Activated CD4-positive, alpha-beta T cell treated with anti-CD3 and anti-CD28 coated beads, Interleukin-2, Interleukin-6, amounts not matched to agents 100 ng/mL and 50 ng/mL, durations not matched to agents 16 hours and 8 hours (primary cell): ENCODE results near the gene RPS23.

Experiments used
- DNase-seq: peaks from one replicate; pipeline ENCODE4 v3.0.0-alpha.2; 2020

Gene RPS23

GRCh38 chr5:82244151-82244550 lies 34.0 kb downstream of the RPS23 start:
- DNase-seq: no peak

GRCh38 chr5:82234885-82235284 lies 43.3 kb downstream of the RPS23 start:
- no peak for DNase-seq

- DNase-seq: peak; percentile 76
Measured at GRCh38 chr5:82225525-82226172, 52.5 kb downstream of the RPS23 start.
